Transverse colon (tissue), 3 donors: Measurements from ENCODE around the gene AKAP6.

Experiments
- POLR2A ChIP-seq: fragments of 450-650 bp; IDR thresholded peaks from one replicate; pipeline ENCODE4 v1.6.1; 2016; ENCODE audit warnings: antibody characterized with exemption, mild to moderate bottlenecking, moderate library complexity
- TF ChIP-seq, protein P1 (sequence below), 5 experiments: fragments of 200-600 bp in 3 of 5; fragments of 450-650 bp in 2 of 5; sonication (generic) in 3 of 5; IDR thresholded peaks; 1 replicate in 2 of 5; 2 replicates in 3 of 5; pipeline ENCODE4 v1.5.1; 2016 to 2017; ENCODE audit warnings: antibody characterized with exemption in 5 of 5, inconsistent platforms in 3 of 5, mild to moderate bottlenecking in 2 of 5, moderate library complexity in 1 of 5

DNA sequence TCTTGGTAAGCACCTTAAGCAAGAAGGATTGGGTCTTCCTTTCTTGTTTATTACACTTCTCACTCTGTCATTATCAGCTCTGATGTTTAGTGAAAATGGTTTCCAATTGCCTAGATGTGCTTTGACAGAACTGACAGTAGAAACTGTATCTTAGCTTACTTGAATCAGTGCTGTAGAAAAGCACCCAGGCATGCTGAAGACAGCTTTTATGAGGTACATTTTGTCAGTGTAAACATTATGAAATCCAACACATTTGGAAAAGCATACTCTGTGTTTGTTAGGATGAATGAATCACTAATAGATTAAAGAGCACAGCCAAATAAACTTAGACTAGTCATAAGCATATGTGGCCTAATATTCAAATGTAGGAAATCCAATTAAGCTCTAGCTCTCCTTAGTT is 319.3 kb downstream of the AKAP6 start:
- TF ChIP-seq, protein P1, sequence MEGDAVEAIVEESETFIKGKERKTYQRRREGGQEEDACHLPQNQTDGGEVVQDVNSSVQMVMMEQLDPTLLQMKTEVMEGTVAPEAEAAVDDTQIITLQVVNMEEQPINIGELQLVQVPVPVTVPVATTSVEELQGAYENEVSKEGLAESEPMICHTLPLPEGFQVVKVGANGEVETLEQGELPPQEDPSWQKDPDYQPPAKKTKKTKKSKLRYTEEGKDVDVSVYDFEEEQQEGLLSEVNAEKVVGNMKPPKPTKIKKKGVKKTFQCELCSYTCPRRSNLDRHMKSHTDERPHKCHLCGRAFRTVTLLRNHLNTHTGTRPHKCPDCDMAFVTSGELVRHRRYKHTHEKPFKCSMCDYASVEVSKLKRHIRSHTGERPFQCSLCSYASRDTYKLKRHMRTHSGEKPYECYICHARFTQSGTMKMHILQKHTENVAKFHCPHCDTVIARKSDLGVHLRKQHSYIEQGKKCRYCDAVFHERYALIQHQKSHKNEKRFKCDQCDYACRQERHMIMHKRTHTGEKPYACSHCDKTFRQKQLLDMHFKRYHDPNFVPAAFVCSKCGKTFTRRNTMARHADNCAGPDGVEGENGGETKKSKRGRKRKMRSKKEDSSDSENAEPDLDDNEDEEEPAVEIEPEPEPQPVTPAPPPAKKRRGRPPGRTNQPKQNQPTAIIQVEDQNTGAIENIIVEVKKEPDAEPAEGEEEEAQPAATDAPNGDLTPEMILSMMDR (IDR thresholded peaks at IDR 0.05): no peak
- no peak for TF ChIP-seq POLR2A
